GM23338 (cell line): ENCODE measurements around the gene GABPB1. TPM values are rescaled to one million over a fixed set of nuclear protein-coding genes. Genes with fewer than 3 reads are reported as not detected.
A peak's percentile ranks its signal among the peaks of the same experiment; 100 is the strongest.

Source experiments
- ATAC-seq: fragments of 200-7000 bp; cut with Tn5 transposase; 3 replicates; pipeline ENCODE4 v1.9.1; 2020
- DNase-seq: peaks from one replicate; pipeline ENCODE4 v3.0.0-alpha.2; 2015; ENCODE audit warnings: low spot score
- H2AFZ ChIP-seq: fragments of 200-600 bp; sonication (generic); 2 replicates; pipeline ENCODE4 v1.8.0; 2016; ENCODE audit warnings: antibody characterized with exemption, mild to moderate bottlenecking, moderate library complexity
- H3F3A ChIP-seq: fragments of 200-600 bp; sonication (generic); replicated peaks from 2 replicates; pipeline ENCODE4 v1.8.0; 2017; ENCODE audit warnings: antibody characterized with exemption, mixed run types, low read depth
- H3K27ac ChIP-seq: fragments of 200-600 bp; sonication (generic); 2 replicates; pipeline ENCODE4 v1.6.1; 2016; ENCODE audit warnings: low read depth
- H3K27me3 ChIP-seq: fragments of 200-600 bp; sonication (generic); 2 replicates; pipeline ENCODE4 v1.8.0; 2016; ENCODE audit warnings: mild to moderate bottlenecking, mixed run types, moderate library complexity; ENCODE audit not compliant: insufficient read depth
- H3K36me3 ChIP-seq: fragments of 200-600 bp; sonication (generic); 2 replicates; pipeline ENCODE4 v1.8.0; 2016; ENCODE audit warnings: mild to moderate bottlenecking; ENCODE audit not compliant: insufficient read depth
- H3K4me1 ChIP-seq: fragments of 200-600 bp; sonication (generic); 2 replicates; pipeline ENCODE4 v1.8.0; 2016; ENCODE audit warnings: mild to moderate bottlenecking, moderate library complexity; ENCODE audit not compliant: insufficient read depth
- H3K4me2 ChIP-seq: fragments of 200-600 bp; sonication (generic); 2 replicates; pipeline ENCODE4 v1.7.1; 2017; ENCODE audit warnings: mixed run types
- H3K4me3 ChIP-seq: fragments of 200-600 bp; sonication (generic); 2 replicates; pipeline ENCODE4 v1.6.1; 2016; ENCODE audit warnings: mixed run types
- H3K79me2 ChIP-seq: fragments of 200-600 bp; sonication (generic); replicated peaks from 2 replicates; pipeline ENCODE4 v1.8.0; 2017; ENCODE audit warnings: mild to moderate bottlenecking; ENCODE audit not compliant: insufficient read depth
- H3K9me2 ChIP-seq: fragments of 200-600 bp; sonication (generic); 2 replicates; pipeline ENCODE4 v1.8.0; 2017; ENCODE audit not compliant: insufficient read depth
- H4K20me1 ChIP-seq: fragments of 200-600 bp; sonication (generic); replicated peaks from 2 replicates; pipeline ENCODE4 v1.8.0; 2017; ENCODE audit warnings: mild to moderate bottlenecking; ENCODE audit not compliant: insufficient read depth
- H3K27ac Mint-ChIP-seq: 2 replicates; pipeline ENCODE4 v1.8.0; 2020; ENCODE audit warnings: inconsistent platforms, mild to moderate bottlenecking, moderate library complexity, mixed read lengths
- H3K27me3 Mint-ChIP-seq: 3 replicates; pipeline ENCODE4 v1.8.0; 2022; ENCODE audit warnings: low read depth, mild to moderate bottlenecking, moderate library complexity, mixed read lengths, inconsistent platforms; ENCODE audit not compliant: insufficient read depth, poor library complexity
- H3K36me3 Mint-ChIP-seq: 3 replicates; pipeline ENCODE4 v1.8.0; 2021; ENCODE audit warnings: low read depth, mild to moderate bottlenecking, inconsistent platforms, moderate library complexity, mixed read lengths
- H3K4me1 Mint-ChIP-seq: 3 replicates; pipeline ENCODE4 v1.8.0; 2020; ENCODE audit warnings: mild to moderate bottlenecking, inconsistent platforms, mixed read lengths
- H3K4me3 Mint-ChIP-seq: 3 replicates; pipeline ENCODE4 v1.8.0; 2021; ENCODE audit warnings: moderate library complexity, mild to moderate bottlenecking, inconsistent platforms, mixed read lengths
- H3K9me3 Mint-ChIP-seq: 3 replicates; pipeline ENCODE4 v1.8.0; 2020; ENCODE audit warnings: moderate library complexity, mild to moderate bottlenecking, inconsistent platforms, mixed read lengths
- CREB1 ChIP-seq: fragments of 250-450 bp; sonication (Bioruptor Pico); IDR thresholded peaks from 2 replicates; pipeline ENCODE4 v1.5.0; 2020; ENCODE audit warnings: low read depth, mild to moderate bottlenecking, moderate library complexity
- CTCF ChIP-seq, 2 experiments: fragments of 200-600 bp in 1 of 2; sonication (generic) in 1 of 2; conservative IDR thresholded peaks; 2 replicates each; pipeline versions ENCODE4 v1.5.1 to v1.6.1; 2016 to 2017; ENCODE audit warnings: antibody characterized with exemption in 2 of 2, low read depth in 2 of 2, mild to moderate bottlenecking in 2 of 2, moderate library complexity in 1 of 2
- ETS1 ChIP-seq: IDR thresholded peaks from 2 replicates; pipeline ENCODE4 v1.6.1; 2016; ENCODE audit warnings: antibody characterized with exemption
- EZH2 ChIP-seq: fragments of 200-600 bp; sonication (generic); IDR thresholded peaks from one replicate; pipeline ENCODE4 v1.8.0; 2017; ENCODE audit warnings: antibody characterized with exemption, mild to moderate bottlenecking, low read depth; ENCODE audit not compliant: unreplicated experiment
- EZH2phosphoT487 ChIP-seq: fragments of 200-600 bp; sonication (generic); IDR thresholded peaks from one replicate; pipeline ENCODE4 v1.8.1; 2018; ENCODE audit warnings: antibody characterized with exemption; ENCODE audit not compliant: unreplicated experiment
- STAT1 ChIP-seq: IDR thresholded peaks from one replicate; pipeline ENCODE4 v1.6.1; 2016; ENCODE audit warnings: antibody characterized with exemption; ENCODE audit not compliant: unreplicated experiment
- ZNF462 ChIP-seq: fragments of 250-450 bp; sonication (Bioruptor Pico); IDR thresholded peaks from 2 replicates; pipeline ENCODE4 v1.5.0; 2020; ENCODE audit warnings: mild to moderate bottlenecking, moderate library complexity
- polyA plus RNA-seq: library from polyadenylated mRNA; unstranded; fragments of >200 nt; fragmentation: Nextera tagmentation; extraction: Ambion mirVana; gene quantifications from 2 replicates; pipeline ENCODE4 v1.2.1, GENCODE V29; 2016
- total RNA-seq: library from RNA; depleted of rRNA; stranded (reverse); fragments of >200 nt; shearing (Covaris generic); gene quantifications from 2 replicates; pipeline ENCODE4 v1.2.3, GENCODE V29; 2014

GABPB1 gene
- total and polyA plus RNA-seq, 2 experiments from 2014 or later: 34.4 to 53.9 TPM

- Histone ChIP-seq H3K4me2 (no peak overlapping the region), H3K36me3 (no peaks in the 10 kb centered on the region), H3K27ac (no peak overlapping the region), H3K4me1 (no peaks in the 10 kb centered on the region), H4K20me1 (no peaks in the 10 kb centered on the region), H2AFZ (no peak overlapping the region), H3F3A (no peaks in the 10 kb centered on the region), H3K9me2 (no peaks in the 10 kb centered on the region), H3K79me2 (no peaks in the 10 kb centered on the region), H3K4me3 (no peak overlapping the region), H3K27me3 (no peaks in the 10 kb centered on the region)
- Mint-ChIP-seq H3K9me3 (no peaks in the 10 kb centered on the region), H3K27me3 (no peaks in the 10 kb centered on the region), H3K27ac (no peak overlapping the region), H3K4me3 (no peak overlapping the region), H3K4me1 (no peaks in the 10 kb centered on the region), H3K36me3 (no peaks in the 10 kb centered on the region)
- ATAC-seq (no peak), DNase-seq (no peak)
- TF ChIP-seq CREB1 (CRISPR knock-in tag): no peak
- TF ChIP-seq ETS1: no peak
- peak in 1 of 2 experiments; percentile 28; a peak in 2 of 4 replicates for TF ChIP-seq CTCF (conservative IDR thresholded peaks at IDR 0.05; ENCODE audit: low read depth in 2 of 2)
- TF ChIP-seq EZH2phosphoT487: no peak
- no peak for TF ChIP-seq ZNF462
- TF ChIP-seq STAT1: no peak
- TF ChIP-seq EZH2: no peak
These were observed 113.1 kb downstream of the GABPB1 start for GRCh38 chr15:50241684-50242450.
